Iris pigment epithelial cell (primary cell): ENCODE measurements around the gene TNRC6C.
A peak's percentile ranks its signal among the peaks of the same experiment; 100 is the strongest.
"Not testable (repeated sequence)": the region's sequence is repeated elsewhere in the genome, so short reads cannot be mapped to it uniquely, and the experiment has no call there.

ENCODE experiments used
- DNase-seq: peaks from one replicate; pipeline ENCODE4 v3.0.0-alpha.2; 2011; ENCODE audit warnings: low read depth

The TNRC6C gene

GRCh38 chr17:77933777-77934398 is 24.6 kb upstream of the TNRC6C start:
- DNase-seq = no peak

GRCh38 chr17:77935121-77935571 is 23.4 kb upstream of the TNRC6C start:
- DNase-seq = no peak

- not testable (repeated sequence) for DNase-seq
These were observed 22.8 kb upstream of the TNRC6C start for GRCh38 chr17:77935744-77936143.

- DNase-seq = no peak
These were observed 21.6 kb upstream of the TNRC6C start for GRCh38 chr17:77936881-77937280.

- no peak for DNase-seq
These were observed 17.5 kb upstream of the TNRC6C start for GRCh38 chr17:77941004-77941403.

- DNase-seq = no peak
These were observed 16.2 kb upstream of the TNRC6C start for GRCh38 chr17:77942112-77942988.

GRCh38 chr17:77943971-77944370 is 14.5 kb upstream of the TNRC6C start:
- DNase-seq = no peak

GRCh38 chr17:77944390-77945222 is 13.9 kb upstream of the TNRC6C start:
- no peak for DNase-seq

- DNase-seq = no peak
These were observed 11.4 kb upstream of the TNRC6C start for GRCh38 chr17:77946900-77947645.

GRCh38 chr17:77948690-77949114 is 9.8 kb upstream of the TNRC6C start:
- DNase-seq = peak; percentile 66

- no peak for DNase-seq
These were observed 7.4 kb upstream of the TNRC6C start for GRCh38 chr17:77951123-77951522.

GRCh38 chr17:77952368-77952767 is 6.1 kb upstream of the TNRC6C start:
- no peak for DNase-seq

GRCh38 chr17:77957235-77957856 is 1.2 kb upstream of the TNRC6C start:
- peak; percentile 30 for DNase-seq

- no peak for DNase-seq
These were observed 218 bp downstream of the TNRC6C start for GRCh38 chr17:77958716-77959125.

- peak; percentile 15 for DNase-seq
These were observed 823 bp downstream of the TNRC6C start for GRCh38 chr17:77959126-77959925.

- peak; percentile 53 for DNase-seq
These were observed 1.5 kb downstream of the TNRC6C start for GRCh38 chr17:77959926-77960521.

- DNase-seq = no peak
These were observed 3.2 kb downstream of the TNRC6C start for GRCh38 chr17:77961741-77962140.

GRCh38 chr17:77962348-77962747 is 3.8 kb downstream of the TNRC6C start:
- no peak for DNase-seq

GRCh38 chr17:77963441-77963840 is 4.9 kb downstream of the TNRC6C start:
- DNase-seq = peak; percentile 97

- no peak for DNase-seq
These were observed 6.8 kb downstream of the TNRC6C start for GRCh38 chr17:77965352-77965751.
